Peyer's patch (tissue), 4 donors: ENCODE results near the gene JAZF1. TPM values are rescaled to one million over a fixed set of nuclear protein-coding genes. Genes with fewer than 3 reads are reported as not detected.
A peak's percentile ranks its signal among the peaks of the same experiment; 100 is the strongest.

ENCODE experiments used
- DNase-seq, 3 donors: peaks; one replicate each; pipeline ENCODE4 v3.0.0-alpha.2; 2017 to 2019
- H3K27ac ChIP-seq, 4 donors: fragments of 200-600 bp; sonication (generic); one replicate each; pipeline ENCODE4 v1.5.1; 2016 to 2019
- H3K27me3 ChIP-seq, 2 donors: fragments of 200-600 bp; sonication (generic); one replicate each; pipeline ENCODE4 v1.5.1; 2019
- H3K36me3 ChIP-seq, 3 donors: fragments of 200-600 bp; sonication (generic); one replicate each; pipeline ENCODE4 v1.5.1; 2016 to 2019
- H3K4me1 ChIP-seq, 4 donors: fragments of 200-600 bp; sonication (generic); one replicate each; pipeline ENCODE4 v1.5.1; 2016 to 2019
- H3K4me3 ChIP-seq, 4 donors: fragments of 200-600 bp; sonication (generic); 1 replicate in 3 of 4; 2 replicates in 1 of 4; pipeline ENCODE4 v1.5.1; 2016 to 2019; ENCODE audit warnings: mild to moderate bottlenecking in 1 of 4
- H3K9me3 ChIP-seq, 4 donors: fragments of 200-600 bp; sonication (generic); one replicate each; pipeline ENCODE4 v1.5.1; 2016 to 2019; ENCODE audit warnings: mild to moderate bottlenecking in 1 of 4
- POLR2A ChIP-seq, 2 donors: fragments of 450-650 bp; IDR thresholded peaks; one replicate each; pipeline ENCODE4 v1.5.1; 2017; ENCODE audit warnings: antibody characterized with exemption in 2 of 2, mild to moderate bottlenecking in 2 of 2, moderate library complexity in 2 of 2
- total RNA-seq, 4 donors: library from RNA; depleted of rRNA; stranded (reverse); fragments of >200 nt; gene quantifications; one replicate each; pipeline ENCODE4 v1.1.0, GENCODE V29; 2016
- TF ChIP-seq, protein P1 (sequence below), 6 experiments: fragments of 450-650 bp in 4 of 6; fragments of 200-600 bp in 2 of 6; sonication (generic) in 1 of 6; IDR thresholded peaks; one replicate each; pipeline ENCODE4 v1.5.1; 2017 to 2019; ENCODE audit warnings: antibody characterized with exemption in 6 of 6, mild to moderate bottlenecking in 3 of 6, moderate library complexity in 1 of 6

The JAZF1 gene
- total RNA-seq, 4 donors from 2014 or later = 1.9 to 15.7 (median 2.6) TPM

DNA sequence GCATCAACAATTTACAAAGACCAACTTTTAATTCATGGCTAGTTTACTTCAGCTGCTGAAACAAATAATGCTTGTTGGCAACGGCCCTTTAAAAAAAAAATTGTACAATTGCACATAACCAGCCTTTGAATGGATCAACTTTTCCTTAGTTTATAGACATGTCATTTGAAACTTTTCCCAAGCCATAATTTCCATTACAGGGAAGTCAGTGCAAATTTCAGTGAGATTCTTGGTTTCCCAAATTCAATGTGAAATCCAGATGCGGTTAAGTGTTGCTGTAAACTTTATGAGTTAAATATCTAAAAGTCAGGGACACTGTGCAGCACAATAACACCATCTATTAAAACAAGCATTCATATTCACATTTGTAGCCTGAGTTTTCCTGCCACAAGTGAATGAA, 182.2 kb downstream of the JAZF1 start:
- Histone ChIP-seq H3K4me1 (peaks cover 0 to 9% (median 1%) of the 10 kb centered on the region in 4 donors), H3K27me3 (no peaks in the 10 kb centered on the region), H3K9me3 (no peaks in the 10 kb centered on the region), H3K36me3 (no peaks in the 10 kb centered on the region), H3K27ac (no peak overlapping the region), H3K4me3 (no peak overlapping the region)
- no peak for TF ChIP-seq POLR2A (IDR thresholded peaks at IDR 0.05)
- TF ChIP-seq, protein P1, sequence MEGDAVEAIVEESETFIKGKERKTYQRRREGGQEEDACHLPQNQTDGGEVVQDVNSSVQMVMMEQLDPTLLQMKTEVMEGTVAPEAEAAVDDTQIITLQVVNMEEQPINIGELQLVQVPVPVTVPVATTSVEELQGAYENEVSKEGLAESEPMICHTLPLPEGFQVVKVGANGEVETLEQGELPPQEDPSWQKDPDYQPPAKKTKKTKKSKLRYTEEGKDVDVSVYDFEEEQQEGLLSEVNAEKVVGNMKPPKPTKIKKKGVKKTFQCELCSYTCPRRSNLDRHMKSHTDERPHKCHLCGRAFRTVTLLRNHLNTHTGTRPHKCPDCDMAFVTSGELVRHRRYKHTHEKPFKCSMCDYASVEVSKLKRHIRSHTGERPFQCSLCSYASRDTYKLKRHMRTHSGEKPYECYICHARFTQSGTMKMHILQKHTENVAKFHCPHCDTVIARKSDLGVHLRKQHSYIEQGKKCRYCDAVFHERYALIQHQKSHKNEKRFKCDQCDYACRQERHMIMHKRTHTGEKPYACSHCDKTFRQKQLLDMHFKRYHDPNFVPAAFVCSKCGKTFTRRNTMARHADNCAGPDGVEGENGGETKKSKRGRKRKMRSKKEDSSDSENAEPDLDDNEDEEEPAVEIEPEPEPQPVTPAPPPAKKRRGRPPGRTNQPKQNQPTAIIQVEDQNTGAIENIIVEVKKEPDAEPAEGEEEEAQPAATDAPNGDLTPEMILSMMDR (IDR thresholded peaks at IDR 0.05) = no peak
- no peak for DNase-seq

DNA sequence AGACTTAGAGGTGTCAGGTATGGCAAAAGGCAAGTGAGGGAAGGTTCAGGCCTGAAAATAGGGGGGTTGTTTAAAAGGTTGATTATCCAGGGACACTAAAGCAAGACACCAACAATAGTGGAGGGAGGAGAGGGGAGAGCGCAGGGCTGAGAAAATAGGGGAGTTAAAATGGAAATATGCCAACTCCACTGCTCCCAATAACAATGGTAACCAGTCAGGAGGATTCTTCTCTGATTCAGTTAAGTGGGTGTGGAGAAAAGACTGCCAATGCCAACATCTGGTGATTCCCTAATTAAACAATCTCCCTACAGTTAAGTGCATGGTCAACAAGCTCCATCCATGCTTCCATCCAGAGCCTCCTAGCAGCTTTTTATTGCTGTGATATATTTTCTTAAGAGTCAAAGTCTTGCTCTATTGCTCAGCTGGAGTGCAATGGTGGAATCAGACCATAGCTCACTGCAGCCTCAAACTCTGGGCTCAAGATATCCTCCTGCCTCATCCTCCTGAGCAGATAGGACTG, 183.3 kb downstream of the JAZF1 start:
- no peak for TF ChIP-seq POLR2A (IDR thresholded peaks at IDR 0.05)
- TF ChIP-seq, protein P1 (IDR thresholded peaks at IDR 0.05) = no peak
- no peak for DNase-seq
- Histone ChIP-seq H3K4me1 (peaks cover 0 to 9% (median 1%) of the 10 kb centered on the region in 4 donors), H3K36me3 (no peaks in the 10 kb centered on the region), H3K9me3 (no peaks in the 10 kb centered on the region), H3K4me3 (no peak overlapping the region), H3K27ac (no peak overlapping the region), H3K27me3 (no peaks in the 10 kb centered on the region)

DNA sequence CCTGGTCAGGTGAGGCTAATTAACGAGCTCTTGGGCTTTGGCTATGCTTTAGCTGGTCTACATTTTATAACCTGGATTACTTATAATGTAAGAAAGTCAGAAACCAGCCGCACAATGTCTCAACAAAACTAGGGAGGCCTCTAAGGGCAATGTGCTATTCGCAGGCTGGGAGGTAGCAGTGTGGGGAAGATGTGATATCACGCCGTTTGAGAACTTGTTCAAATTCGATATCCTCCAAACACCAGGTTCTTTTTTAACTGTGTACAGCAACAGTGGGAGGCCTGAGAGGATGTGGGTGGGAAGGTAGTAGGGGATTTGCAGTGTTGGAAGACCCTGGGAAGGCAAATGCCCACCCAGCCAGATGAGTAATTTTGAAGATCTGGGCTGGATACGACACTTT, 184.5 kb downstream of the JAZF1 start:
- Histone ChIP-seq H3K4me3 (no peak overlapping the region), H3K36me3 (no peaks in the 10 kb centered on the region), H3K27ac (no peak overlapping the region), H3K4me1 (peaks cover 0 to 9% (median 1%) of the 10 kb centered on the region in 4 donors), H3K9me3 (no peaks in the 10 kb centered on the region), H3K27me3 (no peaks in the 10 kb centered on the region)
- TF ChIP-seq, protein P1 (IDR thresholded peaks at IDR 0.05) = no peak
- no peak for TF ChIP-seq POLR2A (IDR thresholded peaks at IDR 0.05)
- DNase-seq = no peak

DNA sequence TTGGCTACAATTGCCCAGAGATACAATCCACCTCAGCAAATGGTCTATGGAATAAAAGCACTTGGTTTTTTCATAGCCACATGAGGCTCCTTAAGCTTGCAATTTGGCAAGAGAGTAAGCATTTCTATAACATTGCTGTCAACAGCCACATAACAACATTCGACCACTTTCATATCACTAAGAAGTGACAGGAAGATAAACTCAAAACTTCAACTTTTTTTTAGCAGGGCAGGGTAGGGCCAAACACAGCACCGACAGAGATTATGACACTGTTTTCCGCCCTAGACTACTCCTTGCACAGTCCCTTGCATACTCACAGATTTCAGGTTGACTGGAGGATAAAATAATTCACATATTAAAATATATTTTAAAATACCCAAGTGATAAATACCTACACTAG, 185.4 kb downstream of the JAZF1 start:
- no peak overlapping the region for H3K27ac ChIP-seq
- TF ChIP-seq, protein P1 (IDR thresholded peaks at IDR 0.05) = no peak
- no peak for TF ChIP-seq POLR2A (IDR thresholded peaks at IDR 0.05)
- no peaks in the 10 kb centered on the region for H3K27me3 ChIP-seq
- H3K4me1 ChIP-seq = peaks cover 0 to 9% (median 1%) of the 10 kb centered on the region in 4 donors
- H3K4me3 ChIP-seq = no peak overlapping the region
- H3K9me3 ChIP-seq = no peaks in the 10 kb centered on the region
- H3K36me3 ChIP-seq = no peaks in the 10 kb centered on the region
- DNase-seq = no peak

DNA sequence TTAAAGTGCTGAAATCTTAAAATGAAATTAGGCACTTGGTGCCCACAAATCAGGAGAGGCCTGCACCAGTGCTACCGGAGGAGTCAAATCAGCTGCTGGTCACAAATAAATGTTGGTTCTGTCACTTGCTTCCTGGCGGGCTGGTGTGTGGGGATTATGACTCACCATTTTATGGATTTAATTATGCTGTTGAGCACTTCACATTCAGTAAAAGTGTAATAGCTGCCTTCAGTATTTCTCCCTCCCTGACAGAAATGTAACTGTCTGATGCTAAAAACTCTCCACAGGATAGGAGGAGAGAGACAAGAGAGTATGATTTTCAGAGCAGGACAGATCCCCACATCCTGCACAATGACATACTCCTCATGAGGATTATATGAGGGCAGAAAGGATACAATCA, 186.0 kb downstream of the JAZF1 start:
- H3K36me3 ChIP-seq = no peaks in the 10 kb centered on the region
- H3K4me3 ChIP-seq = no peak overlapping the region
- no peaks in the 10 kb centered on the region for H3K27me3 ChIP-seq
- peak in 1 of 3 donors; percentile 54 for DNase-seq
- peaks cover 0 to 9% (median 1%) of the 10 kb centered on the region in 4 donors for H3K4me1 ChIP-seq
- H3K9me3 ChIP-seq = no peaks in the 10 kb centered on the region
- H3K27ac ChIP-seq = no peak overlapping the region
- TF ChIP-seq, protein P1 (IDR thresholded peaks at IDR 0.05) = no peak
- TF ChIP-seq POLR2A (IDR thresholded peaks at IDR 0.05) = no peak
